WTC11 (cell line): ENCODE data around the gene CDK5RAP2. TPM values are rescaled to one million over a fixed set of nuclear protein-coding genes. Genes with fewer than 3 reads are reported as not detected.
A peak's percentile ranks its signal among the peaks of the same experiment; 100 is the strongest.

Source experiments
- ATAC-seq: fragments of 200-7000 bp; cut with Tn5 transposase; 2 replicates; pipeline ENCODE4 v1.10.0; 2021; ENCODE audit warnings: mild to moderate bottlenecking, moderate library complexity
- CTCF ChIA-PET: fragments of 300-600 bp; sonication (Branson Sonifier 250); formaldehyde crosslinking; loops from one replicate; lab custom pipeline; 2021; ENCODE audit warnings: antibody characterized with exemption; lab: Charles Lee
- POLR2A ChIA-PET: fragments of 350-600 bp; sonication (Branson Sonifier 250); formaldehyde crosslinking; loops from one replicate; lab custom pipeline; 2021; ENCODE audit warnings: antibody characterized with exemption; lab: Charles Lee
- DNase-seq: peaks from one replicate; pipeline ENCODE4 v3.0.0; 2021; ENCODE audit warnings: low spot score
- H3K27ac Mint-ChIP-seq: 2 replicates; pipeline ENCODE4 v1.8.0; 2021; ENCODE audit warnings: mixed read lengths
- H3K27me3 Mint-ChIP-seq: 2 replicates; pipeline ENCODE4 v1.8.0; 2021; ENCODE audit warnings: low read depth, mild to moderate bottlenecking, moderate library complexity, mixed read lengths
- H3K36me3 Mint-ChIP-seq: 2 replicates; pipeline ENCODE4 v1.8.0; 2021; ENCODE audit warnings: mixed read lengths
- H3K4me1 Mint-ChIP-seq: 2 replicates; pipeline ENCODE4 v1.8.0; 2022; ENCODE audit warnings: mixed read lengths
- H3K4me3 Mint-ChIP-seq: 2 replicates; pipeline ENCODE4 v1.8.0; 2021; ENCODE audit warnings: mild to moderate bottlenecking, moderate library complexity, mixed read lengths
- H3K9me3 Mint-ChIP-seq: 2 replicates; pipeline ENCODE4 v1.8.0; 2021; ENCODE audit warnings: mixed read lengths
- ATF1 ChIP-seq: sonication (generic); formaldehyde crosslinking; IDR thresholded peaks from 2 replicates; pipeline ENCODE4 v1.8.1; 2023; ENCODE audit warnings: mild to moderate bottlenecking, moderate library complexity, missing genetic modification reagents
- ERG ChIP-seq: fragments of 250-450 bp; sonication (Bioruptor Pico); IDR thresholded peaks from 2 replicates; pipeline ENCODE4 v1.8.0; 2021; ENCODE audit warnings: mild to moderate bottlenecking
- GTF2I ChIP-seq: fragments of 250-450 bp; sonication (Bioruptor Pico); conservative IDR thresholded peaks from 2 replicates; pipeline ENCODE4 v1.4.0; 2021; ENCODE audit warnings: mild to moderate bottlenecking
- JUN ChIP-seq: sonication (generic); formaldehyde crosslinking; IDR thresholded peaks from 2 replicates; pipeline ENCODE4 v1.8.0; 2023; ENCODE audit warnings: mild to moderate bottlenecking, missing genetic modification reagents
- KAT7 ChIP-seq: sonication (generic); formaldehyde crosslinking; IDR thresholded peaks from 2 replicates; pipeline ENCODE4 v1.8.1; 2023; ENCODE audit warnings: missing genetic modification reagents, mild to moderate bottlenecking, borderline replicate concordance
- NFATC4 ChIP-seq: fragments of 250-450 bp; sonication (Bioruptor Pico); IDR thresholded peaks from 2 replicates; pipeline ENCODE4 v1.9.0; 2021; ENCODE audit warnings: mild to moderate bottlenecking
- NR1H2 ChIP-seq: sonication (generic); formaldehyde crosslinking; IDR thresholded peaks from 2 replicates; pipeline ENCODE4 v1.9.0; 2021; ENCODE audit warnings: mild to moderate bottlenecking, moderate library complexity, missing genetic modification reagents
- NR3C1 ChIP-seq: sonication (generic); formaldehyde crosslinking; conservative IDR thresholded peaks from 2 replicates; pipeline ENCODE4 v1.8.1; 2023; ENCODE audit warnings: low read depth, mild to moderate bottlenecking, missing genetic modification reagents
- TEAD4 ChIP-seq: sonication (generic); formaldehyde crosslinking; IDR thresholded peaks from 2 replicates; pipeline ENCODE4 v1.8.0; 2022; ENCODE audit warnings: mild to moderate bottlenecking, missing genetic modification reagents
- ZNF121 ChIP-seq: sonication (generic); formaldehyde crosslinking; IDR thresholded peaks from 2 replicates; pipeline ENCODE4 v1.8.0; 2023; ENCODE audit warnings: missing genetic modification reagents
- ZNF219 ChIP-seq: sonication (generic); formaldehyde crosslinking; IDR thresholded peaks from 2 replicates; pipeline ENCODE4 v1.8.0; 2023; ENCODE audit warnings: missing genetic modification reagents, mild to moderate bottlenecking, borderline replicate concordance
- ZNF281 ChIP-seq: sonication (generic); formaldehyde crosslinking; IDR thresholded peaks from 2 replicates; pipeline ENCODE4 v1.8.0; 2023; ENCODE audit warnings: mild to moderate bottlenecking, missing genetic modification reagents
- total RNA-seq: library from RNA; stranded (reverse); gene quantifications from 3 replicates; pipeline ENCODE4 v1.2.3, GENCODE V29; 2021
- TF ChIP-seq, protein P1 (sequence below): sonication (generic); formaldehyde crosslinking; IDR thresholded peaks from 2 replicates; pipeline ENCODE4 v1.8.1; 2022; ENCODE audit warnings: low read depth, missing genetic modification reagents, borderline replicate concordance
- TF ChIP-seq, protein P2 (sequence below): fragments of 200-600 bp; IDR thresholded peaks from 2 replicates; pipeline ENCODE4 v1.8.0; 2022; ENCODE audit warnings: antibody characterized with exemption
- TF ChIP-seq, protein P3 (sequence below): sonication (generic); formaldehyde crosslinking; IDR thresholded peaks from 2 replicates; pipeline ENCODE4 v1.8.0; 2023; ENCODE audit warnings: missing genetic modification reagents, mild to moderate bottlenecking, borderline replicate concordance
- TF ChIP-seq, protein P4 (sequence below): sonication (generic); formaldehyde crosslinking; IDR thresholded peaks from 2 replicates; pipeline ENCODE4 v1.8.1; 2023; ENCODE audit warnings: mild to moderate bottlenecking, missing genetic modification reagents

CDK5RAP2 gene
- total RNA-seq, 1 experiment from 2014 or later = 48.3 TPM

- peak; percentile 65; the same call in 1 of the 2 replicates for ATAC-seq
- ChIA-PET CTCF (interaction anchor here (0.6 to 1.8 kb wide), 7 partner anchors 9 to 445 kb away, joined by 3 to 6 read pairs (median 3); no protein-coding TSS in a partner anchor), POLR2A (no interaction called here)
- H3K4me3 Mint-ChIP-seq = no peak overlapping the region
- H3K4me1 Mint-ChIP-seq = no peaks in the 10 kb centered on the region
- no peak for DNase-seq
- H3K9me3 Mint-ChIP-seq = no peaks in the 10 kb centered on the region
- no peaks in the 10 kb centered on the region for H3K27me3 Mint-ChIP-seq
- no peak overlapping the region for H3K27ac Mint-ChIP-seq
- TF ChIP-seq ZNF121 (no peak), NR1H2 (CRISPR knock-in tag) (no peak), KAT7 (CRISPR knock-in tag) (no peak), NFATC4 (no peak)
- TF ChIP-seq, protein P1, sequence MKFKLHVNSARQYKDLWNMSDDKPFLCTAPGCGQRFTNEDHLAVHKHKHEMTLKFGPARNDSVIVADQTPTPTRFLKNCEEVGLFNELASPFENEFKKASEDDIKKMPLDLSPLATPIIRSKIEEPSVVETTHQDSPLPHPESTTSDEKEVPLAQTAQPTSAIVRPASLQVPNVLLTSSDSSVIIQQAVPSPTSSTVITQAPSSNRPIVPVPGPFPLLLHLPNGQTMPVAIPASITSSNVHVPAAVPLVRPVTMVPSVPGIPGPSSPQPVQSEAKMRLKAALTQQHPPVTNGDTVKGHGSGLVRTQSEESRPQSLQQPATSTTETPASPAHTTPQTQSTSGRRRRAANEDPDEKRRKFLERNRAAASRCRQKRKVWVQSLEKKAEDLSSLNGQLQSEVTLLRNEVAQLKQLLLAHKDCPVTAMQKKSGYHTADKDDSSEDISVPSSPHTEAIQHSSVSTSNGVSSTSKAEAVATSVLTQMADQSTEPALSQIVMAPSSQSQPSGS (CRISPR knock-in tag) = no peak
- TF ChIP-seq, protein P2, sequence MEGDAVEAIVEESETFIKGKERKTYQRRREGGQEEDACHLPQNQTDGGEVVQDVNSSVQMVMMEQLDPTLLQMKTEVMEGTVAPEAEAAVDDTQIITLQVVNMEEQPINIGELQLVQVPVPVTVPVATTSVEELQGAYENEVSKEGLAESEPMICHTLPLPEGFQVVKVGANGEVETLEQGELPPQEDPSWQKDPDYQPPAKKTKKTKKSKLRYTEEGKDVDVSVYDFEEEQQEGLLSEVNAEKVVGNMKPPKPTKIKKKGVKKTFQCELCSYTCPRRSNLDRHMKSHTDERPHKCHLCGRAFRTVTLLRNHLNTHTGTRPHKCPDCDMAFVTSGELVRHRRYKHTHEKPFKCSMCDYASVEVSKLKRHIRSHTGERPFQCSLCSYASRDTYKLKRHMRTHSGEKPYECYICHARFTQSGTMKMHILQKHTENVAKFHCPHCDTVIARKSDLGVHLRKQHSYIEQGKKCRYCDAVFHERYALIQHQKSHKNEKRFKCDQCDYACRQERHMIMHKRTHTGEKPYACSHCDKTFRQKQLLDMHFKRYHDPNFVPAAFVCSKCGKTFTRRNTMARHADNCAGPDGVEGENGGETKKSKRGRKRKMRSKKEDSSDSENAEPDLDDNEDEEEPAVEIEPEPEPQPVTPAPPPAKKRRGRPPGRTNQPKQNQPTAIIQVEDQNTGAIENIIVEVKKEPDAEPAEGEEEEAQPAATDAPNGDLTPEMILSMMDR = peak; percentile 14; the same call in 1 of the 2 replicates
- H3K36me3 Mint-ChIP-seq = no peaks in the 10 kb centered on the region
Observed at GRCh38 chr9:120610975-120611689, 31.2 kb upstream of the CDK5RAP2 start.

DNA sequence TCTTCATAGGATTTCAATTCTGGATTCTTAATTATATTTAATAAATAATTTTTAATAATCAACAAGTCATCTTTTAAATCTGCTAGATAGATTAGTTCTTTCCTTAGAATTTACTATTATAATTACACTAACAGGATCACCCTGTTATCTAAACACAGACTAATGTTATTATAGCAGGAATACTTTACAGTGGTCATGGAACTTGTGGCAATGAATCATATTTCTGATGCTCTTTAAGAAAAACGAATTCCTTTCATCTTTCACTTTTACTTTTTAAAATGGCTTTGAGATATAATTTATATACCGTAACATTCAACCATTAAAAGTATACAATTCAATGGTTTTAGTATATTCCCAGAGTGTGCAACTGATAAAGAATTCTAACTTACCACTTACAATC lies 29.7 kb upstream of the CDK5RAP2 start:
- POLR2A ChIA-PET = no interaction called here
- no peaks in the 10 kb centered on the region for H3K4me1 Mint-ChIP-seq
- no peak for TF ChIP-seq KAT7 (CRISPR knock-in tag)
- TF ChIP-seq ZNF219 (CRISPR knock-in tag) = no peak
- TF ChIP-seq, protein P1 (CRISPR knock-in tag) = no peak
- TF ChIP-seq ATF1 (CRISPR knock-in tag) = no peak
- TF ChIP-seq GTF2I (CRISPR knock-in tag) = no peak
- TF ChIP-seq, protein P3, sequence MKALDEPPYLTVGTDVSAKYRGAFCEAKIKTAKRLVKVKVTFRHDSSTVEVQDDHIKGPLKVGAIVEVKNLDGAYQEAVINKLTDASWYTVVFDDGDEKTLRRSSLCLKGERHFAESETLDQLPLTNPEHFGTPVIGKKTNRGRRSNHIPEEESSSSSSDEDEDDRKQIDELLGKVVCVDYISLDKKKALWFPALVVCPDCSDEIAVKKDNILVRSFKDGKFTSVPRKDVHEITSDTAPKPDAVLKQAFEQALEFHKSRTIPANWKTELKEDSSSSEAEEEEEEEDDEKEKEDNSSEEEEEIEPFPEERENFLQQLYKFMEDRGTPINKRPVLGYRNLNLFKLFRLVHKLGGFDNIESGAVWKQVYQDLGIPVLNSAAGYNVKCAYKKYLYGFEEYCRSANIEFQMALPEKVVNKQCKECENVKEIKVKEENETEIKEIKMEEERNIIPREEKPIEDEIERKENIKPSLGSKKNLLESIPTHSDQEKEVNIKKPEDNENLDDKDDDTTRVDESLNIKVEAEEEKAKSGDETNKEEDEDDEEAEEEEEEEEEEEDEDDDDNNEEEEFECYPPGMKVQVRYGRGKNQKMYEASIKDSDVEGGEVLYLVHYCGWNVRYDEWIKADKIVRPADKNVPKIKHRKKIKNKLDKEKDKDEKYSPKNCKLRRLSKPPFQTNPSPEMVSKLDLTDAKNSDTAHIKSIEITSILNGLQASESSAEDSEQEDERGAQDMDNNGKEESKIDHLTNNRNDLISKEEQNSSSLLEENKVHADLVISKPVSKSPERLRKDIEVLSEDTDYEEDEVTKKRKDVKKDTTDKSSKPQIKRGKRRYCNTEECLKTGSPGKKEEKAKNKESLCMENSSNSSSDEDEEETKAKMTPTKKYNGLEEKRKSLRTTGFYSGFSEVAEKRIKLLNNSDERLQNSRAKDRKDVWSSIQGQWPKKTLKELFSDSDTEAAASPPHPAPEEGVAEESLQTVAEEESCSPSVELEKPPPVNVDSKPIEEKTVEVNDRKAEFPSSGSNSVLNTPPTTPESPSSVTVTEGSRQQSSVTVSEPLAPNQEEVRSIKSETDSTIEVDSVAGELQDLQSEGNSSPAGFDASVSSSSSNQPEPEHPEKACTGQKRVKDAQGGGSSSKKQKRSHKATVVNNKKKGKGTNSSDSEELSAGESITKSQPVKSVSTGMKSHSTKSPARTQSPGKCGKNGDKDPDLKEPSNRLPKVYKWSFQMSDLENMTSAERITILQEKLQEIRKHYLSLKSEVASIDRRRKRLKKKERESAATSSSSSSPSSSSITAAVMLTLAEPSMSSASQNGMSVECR = no peak
- no peak for TF ChIP-seq NR3C1 (CRISPR knock-in tag)
- no peak for TF ChIP-seq ZNF121
- no peak for TF ChIP-seq ZNF281
- no peak for TF ChIP-seq ERG
- no peak for TF ChIP-seq TEAD4
- TF ChIP-seq, protein P4, sequence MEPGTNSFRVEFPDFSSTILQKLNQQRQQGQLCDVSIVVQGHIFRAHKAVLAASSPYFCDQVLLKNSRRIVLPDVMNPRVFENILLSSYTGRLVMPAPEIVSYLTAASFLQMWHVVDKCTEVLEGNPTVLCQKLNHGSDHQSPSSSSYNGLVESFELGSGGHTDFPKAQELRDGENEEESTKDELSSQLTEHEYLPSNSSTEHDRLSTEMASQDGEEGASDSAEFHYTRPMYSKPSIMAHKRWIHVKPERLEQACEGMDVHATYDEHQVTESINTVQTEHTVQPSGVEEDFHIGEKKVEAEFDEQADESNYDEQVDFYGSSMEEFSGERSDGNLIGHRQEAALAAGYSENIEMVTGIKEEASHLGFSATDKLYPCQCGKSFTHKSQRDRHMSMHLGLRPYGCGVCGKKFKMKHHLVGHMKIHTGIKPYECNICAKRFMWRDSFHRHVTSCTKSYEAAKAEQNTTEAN = no peak
- TF ChIP-seq JUN = no peak

More for the DNA sequence above, 29.7 kb upstream of the CDK5RAP2 start:
- Mint-ChIP-seq H3K27ac (no peak overlapping the region), H3K4me3 (no peak overlapping the region), H3K9me3 (no peaks in the 10 kb centered on the region), H3K27me3 (no peaks in the 10 kb centered on the region), H3K36me3 (no peaks in the 10 kb centered on the region)
- DNase-seq (no peak), ATAC-seq (no peak)
- CTCF ChIA-PET = no interaction called here
